HG02970 (cell line): Measurements from ENCODE around the gene MED15.
"Not testable (repeated sequence)": the region's sequence is repeated elsewhere in the genome, so short reads cannot be mapped to it uniquely, and the experiment has no call there.

ENCODE experiments used
- ATAC-seq: cut with Tn5 transposase; IDR thresholded peaks from one replicate; pipeline ENCODE4 v1.9.1; 2021; ENCODE audit warnings: mild to moderate bottlenecking, moderate library complexity, moderate number of reproducible peaks; ENCODE audit not compliant: unreplicated experiment, low FRiP score

Gene MED15

GRCh38 chr22:20615021-20615420 is 107.6 kb downstream of the MED15 start:
- no peak for ATAC-seq

GRCh38 chr22:20615533-20616450 is 108.4 kb downstream of the MED15 start:
- ATAC-seq: no peak

DNA sequence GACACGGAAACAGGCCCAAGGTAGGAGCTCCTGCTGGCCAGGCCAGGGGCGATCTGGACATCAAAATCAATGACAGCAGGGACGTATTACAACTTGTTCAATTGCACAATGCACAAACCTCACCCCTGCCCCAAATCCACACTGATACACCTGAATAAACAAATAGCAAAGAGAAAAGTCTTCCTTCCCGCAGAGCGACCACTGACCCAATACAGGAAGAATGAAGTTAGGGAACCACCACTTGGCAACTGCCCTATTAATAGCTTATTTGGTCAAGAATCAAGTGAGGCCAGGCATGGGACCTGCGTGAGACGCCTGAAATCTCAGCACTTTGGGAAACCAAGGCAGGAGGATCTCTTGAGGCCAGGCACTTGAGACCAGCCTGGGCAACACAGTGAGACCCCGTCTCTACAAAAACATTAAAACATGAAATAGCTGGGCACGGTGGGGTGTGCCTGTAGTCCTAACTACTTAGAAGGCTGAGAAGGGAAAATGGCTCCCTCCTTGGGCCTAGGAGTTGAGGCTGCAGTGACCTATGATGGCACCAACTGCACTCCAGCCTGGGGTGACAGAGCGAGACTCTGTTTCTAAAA is 109.1 kb downstream of the MED15 start:
- no peak for ATAC-seq

GRCh38 chr22:20618488-20618887 is 111.1 kb downstream of the MED15 start:
- no peak for ATAC-seq

GRCh38 chr22:20619045-20619892 is 111.9 kb downstream of the MED15 start:
- no peak for ATAC-seq

DNA sequence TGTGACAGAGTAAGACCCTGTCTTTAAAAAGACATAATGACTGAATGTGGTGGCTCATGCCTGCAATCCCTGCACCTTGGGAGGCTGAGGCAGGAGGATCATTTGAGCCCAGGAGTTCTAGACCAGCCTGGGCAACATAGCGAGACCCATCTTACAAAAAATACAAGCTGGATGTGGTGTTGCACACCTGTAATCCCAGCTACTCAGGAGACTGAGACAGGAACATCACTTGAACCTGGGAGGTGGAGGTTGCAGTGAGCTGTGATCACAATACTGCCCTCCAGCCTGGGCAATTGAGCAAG is 112.4 kb downstream of the MED15 start:
- not testable (repeated sequence) for ATAC-seq

DNA sequence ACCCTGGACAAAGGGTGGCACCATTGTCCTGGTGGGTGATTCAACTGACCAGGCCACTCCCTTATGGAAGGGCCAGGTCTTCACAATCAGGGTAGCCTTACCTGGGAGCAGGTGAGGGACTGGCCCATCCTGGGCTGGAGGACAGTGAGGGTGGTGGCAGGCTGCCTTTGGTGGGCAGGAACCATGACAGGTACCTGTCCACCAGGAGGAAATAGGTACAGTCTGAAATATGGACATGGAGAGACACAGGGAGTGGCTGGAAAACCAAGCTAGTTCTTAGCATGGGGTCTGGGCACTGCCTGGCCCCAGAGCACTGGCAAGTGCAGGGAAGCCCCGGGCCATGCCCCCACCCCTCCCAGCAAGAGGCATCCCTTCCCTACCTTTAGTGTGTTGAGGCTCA is 113.8 kb downstream of the MED15 start:
- ATAC-seq: no peak

GRCh38 chr22:20622650-20623339 is 115.4 kb downstream of the MED15 start:
- no peak for ATAC-seq

DNA sequence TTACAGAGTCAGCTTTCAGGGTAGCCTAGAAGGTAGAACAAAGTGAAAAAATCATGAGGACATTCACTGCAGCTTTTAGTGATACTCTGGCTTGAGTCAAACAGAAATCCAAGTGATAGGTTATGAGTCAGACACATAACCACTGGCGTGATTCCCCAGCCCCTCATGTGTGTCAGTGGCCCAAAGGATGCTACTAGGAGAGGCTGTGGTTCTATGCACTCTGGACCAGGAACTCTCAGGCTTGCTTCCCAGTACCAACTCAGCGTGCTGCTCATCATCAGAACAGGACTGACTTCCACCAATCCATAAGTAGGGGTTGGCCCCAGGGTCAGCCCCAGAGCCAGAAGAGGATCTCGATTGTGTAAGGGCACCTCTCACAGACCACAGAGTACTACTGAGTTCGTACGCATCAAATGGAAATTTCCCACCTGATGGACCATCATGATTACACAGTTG is 116.8 kb downstream of the MED15 start:
- no peak for ATAC-seq

DNA sequence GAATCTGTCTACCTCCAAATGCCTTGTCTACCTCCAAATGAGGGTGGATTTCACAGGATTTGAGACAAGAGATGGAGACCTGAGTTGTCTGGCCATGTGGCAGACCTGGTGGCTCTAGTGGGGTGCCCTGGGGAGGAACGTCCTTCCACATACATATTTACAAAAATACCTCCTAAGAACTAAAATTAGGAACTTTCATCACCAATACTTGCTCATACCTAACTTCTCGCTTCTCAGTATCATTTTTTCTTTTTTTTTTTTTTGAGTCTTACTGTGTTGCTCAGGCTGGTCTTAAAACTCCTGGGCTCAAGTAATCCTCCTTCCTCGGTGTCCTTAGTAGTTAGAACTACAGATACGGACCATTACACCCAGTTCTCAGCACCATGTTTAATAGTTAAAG is 117.9 kb downstream of the MED15 start:
- no peak for ATAC-seq

DNA sequence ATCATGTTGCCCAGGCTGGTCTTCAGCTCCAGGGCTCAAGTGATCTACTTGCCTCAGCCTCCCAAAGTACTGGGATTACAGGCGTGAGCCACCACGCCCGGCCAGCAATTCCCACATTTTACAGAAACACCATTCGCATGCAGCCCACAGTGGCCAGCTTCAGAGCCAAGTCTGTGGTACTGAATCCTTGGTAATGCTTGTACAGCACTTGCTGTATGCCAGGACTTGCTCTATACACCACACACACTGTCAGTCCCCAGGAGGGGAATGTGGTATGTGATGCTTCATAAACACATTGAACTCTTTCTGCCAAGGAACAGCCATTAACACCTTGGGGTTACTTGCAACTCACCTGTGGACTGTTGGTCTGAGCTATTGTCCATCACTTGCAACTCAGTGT is 119.4 kb downstream of the MED15 start:
- ATAC-seq: no peak

DNA sequence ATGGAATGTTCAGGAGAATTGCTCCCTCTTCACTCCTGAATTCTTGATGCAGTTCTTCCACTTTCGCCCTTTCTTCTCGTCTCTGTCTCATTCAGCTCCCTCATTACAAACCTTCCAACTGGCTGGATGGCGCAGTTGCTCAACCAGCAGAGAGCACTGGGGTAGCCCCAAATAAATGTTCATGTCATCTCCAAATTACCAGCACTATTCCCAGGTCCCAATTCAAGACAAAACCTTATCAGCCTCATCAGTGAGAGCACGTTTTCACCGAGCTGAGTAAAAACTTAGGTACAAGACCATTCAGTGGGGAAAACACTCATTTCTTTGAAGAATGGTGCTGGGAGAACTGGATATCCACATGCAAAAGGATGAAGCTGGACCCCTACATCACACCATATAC is 120.0 kb downstream of the MED15 start:
- no peak for ATAC-seq

- no peak for ATAC-seq
Measured at GRCh38 chr22:20628081-20628939, 120.9 kb downstream of the MED15 start.

- ATAC-seq: no peak
Measured at GRCh38 chr22:20629401-20629800, 122.0 kb downstream of the MED15 start.

GRCh38 chr22:20630873-20631617 is 123.6 kb downstream of the MED15 start:
- ATAC-seq: no peak

GRCh38 chr22:20632082-20632481 is 124.7 kb downstream of the MED15 start:
- ATAC-seq: no peak

DNA sequence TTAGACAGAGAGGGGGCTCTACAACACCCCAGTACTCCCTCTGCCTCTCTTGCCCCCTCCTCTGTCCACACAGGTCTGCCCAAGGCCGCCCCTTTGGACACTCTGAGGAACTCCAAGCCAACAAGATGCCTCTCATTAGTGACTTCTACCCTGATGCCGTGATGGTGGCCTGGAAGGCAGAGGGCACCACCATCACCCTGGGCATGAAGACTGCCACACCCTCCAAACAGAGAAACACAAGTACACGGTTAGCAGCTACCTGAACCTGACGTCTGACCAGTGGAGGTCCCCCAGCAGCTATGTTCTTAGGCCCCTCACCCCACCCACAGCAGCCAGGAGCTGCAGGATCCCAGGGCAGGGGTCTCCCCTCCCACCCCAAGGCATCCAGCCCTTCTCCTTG is 125.1 kb downstream of the MED15 start:
- no peak for ATAC-seq

DNA sequence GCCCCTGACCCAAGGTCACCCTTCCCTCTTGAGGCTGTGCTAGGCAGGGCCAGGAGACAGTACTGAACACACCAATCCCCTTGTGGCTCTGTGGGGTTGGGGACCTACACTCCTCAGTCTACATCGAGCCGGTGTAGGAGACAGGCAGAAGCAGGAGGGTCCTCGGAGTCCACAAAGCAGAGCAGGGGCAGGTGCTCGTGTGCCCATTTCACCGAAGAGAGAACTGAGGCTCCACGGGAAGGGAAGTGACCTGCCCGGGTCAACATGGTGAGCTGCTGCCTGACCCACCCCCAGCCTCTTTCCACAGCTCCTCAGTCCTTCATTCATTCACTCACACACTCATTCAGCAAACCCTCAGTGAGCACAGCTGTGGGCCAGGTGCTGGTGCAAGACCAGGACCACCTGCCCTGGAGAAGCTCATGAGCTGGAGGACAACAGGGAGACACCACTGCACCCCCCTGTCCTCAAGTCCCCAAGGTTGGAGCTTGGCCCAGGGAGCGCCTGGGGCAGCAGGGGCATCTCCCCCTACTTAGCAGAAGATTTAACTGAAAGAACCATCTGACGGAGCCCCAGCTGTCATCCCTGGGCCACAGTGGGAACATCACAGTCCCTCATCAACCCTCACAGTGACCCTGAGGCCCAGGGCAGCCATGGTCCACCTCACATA is 127.3 kb downstream of the MED15 start:
- no peak for ATAC-seq

- ATAC-seq: no peak
Measured at GRCh38 chr22:20635227-20635591, 127.8 kb downstream of the MED15 start.
